GM15510 (cell line): Measurements from ENCODE around the gene ASIP.

Experiments used
- POLR2A ChIP-seq: IDR thresholded peaks from 3 replicates; pipeline ENCODE4 v1.6.1; 2011; ENCODE audit warnings: borderline replicate concordance; ENCODE audit not compliant: insufficient read length; ENCODE audit errors: extremely low read depth

The ASIP gene

DNA sequence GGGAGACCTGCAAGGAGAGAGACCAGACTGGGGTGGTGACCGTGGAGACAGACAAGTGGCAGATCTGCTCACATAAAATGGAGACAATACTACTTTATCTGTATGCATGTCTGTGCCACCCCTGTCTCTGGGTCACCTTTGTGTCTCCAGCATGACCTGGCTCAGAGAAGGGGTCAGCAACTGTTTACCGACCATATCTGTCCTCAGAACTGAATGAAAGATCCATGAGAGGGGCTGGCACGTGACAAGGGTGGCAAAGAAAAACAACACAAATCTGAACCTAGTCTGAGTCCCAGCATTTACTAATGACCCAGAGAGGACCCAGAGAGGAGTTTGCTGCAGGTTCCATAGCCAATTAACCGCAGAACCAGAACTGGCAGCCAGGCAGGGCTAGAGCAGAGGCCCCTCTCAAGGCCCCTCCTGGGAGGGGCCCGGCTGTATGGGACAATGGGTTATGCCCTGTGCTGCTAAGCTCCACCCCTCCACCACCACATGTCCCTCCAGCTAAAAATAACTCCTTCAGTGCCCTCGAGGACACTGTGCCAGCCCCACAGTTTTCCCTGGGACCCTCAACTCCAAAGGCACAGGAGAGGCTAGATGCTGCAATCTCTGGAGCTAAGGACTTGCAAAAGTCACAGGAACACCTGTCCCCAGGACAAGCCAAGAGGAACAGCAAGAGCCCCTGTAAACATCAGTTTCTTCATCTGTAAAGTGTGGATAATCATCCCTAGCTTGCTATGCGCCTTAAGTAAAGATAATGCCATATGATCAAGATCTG lies 59.8 kb downstream of the ASIP start:
- no peak for TF ChIP-seq POLR2A

DNA sequence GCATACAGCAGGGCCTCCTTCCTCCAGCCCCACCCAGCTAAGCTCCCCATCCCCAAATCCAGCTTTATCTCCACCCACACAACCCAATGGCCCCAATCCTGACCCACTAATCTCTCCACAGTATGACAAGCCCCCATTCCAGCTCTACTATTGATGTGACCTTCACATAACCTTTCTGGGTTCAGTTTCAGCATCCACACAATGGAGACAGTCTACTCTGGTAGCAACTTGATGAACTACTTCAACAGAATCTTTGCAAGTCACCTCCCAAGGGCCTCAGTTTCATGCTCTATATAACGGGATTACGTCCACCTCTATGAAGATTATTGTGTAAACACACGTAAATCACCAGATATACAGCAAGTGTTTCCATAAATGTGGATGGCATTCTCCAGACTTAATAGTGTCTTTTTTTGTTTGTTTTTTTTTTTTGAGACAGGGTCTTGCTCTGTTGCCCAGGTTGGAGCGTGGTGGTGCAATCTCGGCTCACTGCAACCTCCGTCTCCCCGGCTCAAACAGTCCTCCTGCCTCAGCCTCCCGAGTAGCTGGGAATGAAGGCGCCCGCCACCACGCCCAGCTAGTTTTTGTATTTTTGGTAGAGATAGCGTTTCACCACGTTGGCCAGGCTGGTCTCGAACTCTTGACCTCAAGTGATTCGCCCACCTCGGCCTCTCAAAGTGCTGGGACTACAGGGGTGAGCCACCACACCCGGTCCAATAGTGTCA lies 60.5 kb downstream of the ASIP start:
- TF ChIP-seq POLR2A = no peak

DNA sequence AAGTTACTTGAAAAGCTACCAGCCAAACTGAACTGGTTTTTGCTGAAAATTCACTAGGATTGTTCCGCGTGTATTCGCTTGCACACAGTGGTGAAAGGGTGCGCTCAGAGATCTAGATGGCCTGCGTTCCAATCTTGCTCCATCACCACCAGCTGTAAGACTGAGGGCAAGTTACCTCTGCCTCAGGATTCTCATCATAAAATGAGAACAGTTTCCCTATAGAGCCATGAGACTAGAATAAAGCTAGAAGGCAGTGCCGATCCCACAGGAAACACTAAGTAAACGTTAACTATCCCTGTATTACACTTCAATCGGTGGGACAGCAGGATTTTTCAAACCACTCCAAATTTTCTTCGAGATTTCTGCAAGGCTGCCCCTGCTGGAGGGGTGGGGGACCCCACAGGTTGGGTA lies 61.1 kb downstream of the ASIP start:
- no peak for TF ChIP-seq POLR2A

DNA sequence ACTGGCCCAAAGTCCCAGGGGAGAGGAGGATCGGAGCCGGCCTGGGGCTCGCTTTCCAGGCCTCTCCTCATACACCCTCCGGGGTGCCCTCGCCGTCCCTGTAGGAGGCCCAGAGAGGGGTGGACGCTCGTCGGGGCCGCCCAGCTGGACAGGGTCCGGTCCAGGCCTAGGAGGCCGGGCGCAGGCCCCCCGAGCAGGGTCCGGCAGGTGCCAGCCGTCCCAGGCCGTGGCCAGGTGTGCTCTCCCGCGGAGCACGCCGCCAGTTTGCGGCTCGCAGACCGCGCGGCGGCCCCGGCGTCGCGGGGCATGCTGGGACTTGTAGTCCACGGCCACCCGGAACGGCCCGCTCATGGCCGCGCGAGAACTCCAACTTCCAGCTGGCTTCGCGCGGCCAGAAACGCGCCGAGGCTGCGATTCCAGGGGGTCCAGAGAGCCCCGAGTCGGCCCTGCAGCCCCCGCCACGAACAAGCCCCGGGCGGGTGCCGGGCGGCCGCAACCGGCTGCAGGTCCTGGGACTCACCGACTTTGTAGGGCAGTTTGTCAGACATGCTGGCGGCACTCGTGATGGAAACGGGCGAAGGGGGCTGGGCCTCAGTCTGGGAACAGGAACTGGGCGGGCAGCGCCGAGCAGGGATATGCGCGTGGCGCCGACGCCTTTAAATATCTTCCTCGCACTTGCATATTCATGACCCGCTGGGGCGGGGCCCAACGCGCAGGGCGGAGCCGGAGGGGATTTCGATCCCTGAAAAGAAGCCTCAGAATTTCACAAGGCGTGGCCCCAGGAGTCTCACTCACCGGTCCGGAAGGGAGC lies 61.7 kb downstream of the ASIP start, which contains the start of gene AHCY:
Gene AHCY (minus strand): TSS at position 633 of the 811 bp plus-strand sequence. CDS start 85 bp downstream, at position 548.
- peak; percentile 87 for TF ChIP-seq POLR2A

DNA sequence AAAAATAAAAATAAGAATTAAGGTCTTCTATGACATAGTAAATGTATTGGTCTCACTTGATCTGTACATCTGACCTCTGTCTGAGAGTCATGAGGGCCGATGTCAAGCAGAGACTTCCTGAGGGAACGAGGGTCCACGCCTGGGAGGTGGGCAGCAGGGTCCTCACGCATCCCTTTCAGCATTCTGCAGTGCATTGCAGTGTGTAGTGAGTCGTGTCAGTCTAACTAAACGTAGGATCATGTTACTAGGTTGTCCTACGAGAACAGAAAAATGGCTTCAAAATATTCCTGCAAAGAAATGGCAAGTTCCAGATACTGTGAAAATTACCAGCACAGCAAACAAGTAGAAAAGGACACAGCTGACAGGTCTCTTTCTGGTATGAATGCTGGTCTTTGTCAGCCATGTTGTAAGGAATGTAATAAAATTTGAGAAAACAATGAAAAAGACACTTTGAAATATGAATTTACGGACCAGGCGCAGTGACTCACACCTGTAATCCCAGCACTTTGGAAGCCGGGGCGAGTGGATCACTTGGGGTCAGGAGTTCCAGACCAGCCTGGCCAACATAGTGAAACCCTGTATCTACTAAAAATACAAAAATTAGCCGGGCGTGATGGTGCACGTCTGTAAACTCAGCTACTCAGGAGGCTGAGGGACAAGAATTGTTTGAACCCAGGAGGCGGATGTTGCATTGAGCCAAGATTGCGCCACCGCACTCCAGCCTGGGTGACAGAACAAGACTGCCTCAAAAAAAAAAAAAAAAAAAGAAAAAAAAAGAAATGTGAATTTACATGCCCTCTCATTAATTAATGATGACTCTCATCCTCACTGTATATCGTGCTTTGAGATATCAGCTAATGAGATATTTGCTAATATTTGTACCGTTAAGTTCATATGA lies 64.4 kb downstream of the ASIP start:
- TF ChIP-seq POLR2A = no peak

DNA sequence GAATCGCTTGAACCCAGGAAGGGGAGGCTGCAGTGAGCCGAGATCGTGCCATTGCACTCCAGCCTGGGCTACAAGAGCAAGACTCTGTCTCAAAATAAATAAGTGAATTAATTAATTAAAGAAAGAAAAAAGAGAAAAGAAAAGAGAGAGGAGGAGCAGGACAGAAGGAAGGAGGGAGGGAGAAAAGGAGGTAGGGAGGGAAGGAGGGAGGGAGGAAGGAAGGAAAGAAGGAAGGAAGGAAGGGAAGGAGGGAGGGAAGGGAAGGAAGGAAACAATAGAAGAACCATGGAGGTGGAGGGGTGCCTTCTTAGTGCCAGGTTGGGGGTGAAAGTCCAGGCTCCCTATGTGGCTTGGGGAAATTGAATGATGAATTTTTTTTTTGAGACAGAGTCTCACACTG lies 68.5 kb downstream of the ASIP start:
- no peak for TF ChIP-seq POLR2A

DNA sequence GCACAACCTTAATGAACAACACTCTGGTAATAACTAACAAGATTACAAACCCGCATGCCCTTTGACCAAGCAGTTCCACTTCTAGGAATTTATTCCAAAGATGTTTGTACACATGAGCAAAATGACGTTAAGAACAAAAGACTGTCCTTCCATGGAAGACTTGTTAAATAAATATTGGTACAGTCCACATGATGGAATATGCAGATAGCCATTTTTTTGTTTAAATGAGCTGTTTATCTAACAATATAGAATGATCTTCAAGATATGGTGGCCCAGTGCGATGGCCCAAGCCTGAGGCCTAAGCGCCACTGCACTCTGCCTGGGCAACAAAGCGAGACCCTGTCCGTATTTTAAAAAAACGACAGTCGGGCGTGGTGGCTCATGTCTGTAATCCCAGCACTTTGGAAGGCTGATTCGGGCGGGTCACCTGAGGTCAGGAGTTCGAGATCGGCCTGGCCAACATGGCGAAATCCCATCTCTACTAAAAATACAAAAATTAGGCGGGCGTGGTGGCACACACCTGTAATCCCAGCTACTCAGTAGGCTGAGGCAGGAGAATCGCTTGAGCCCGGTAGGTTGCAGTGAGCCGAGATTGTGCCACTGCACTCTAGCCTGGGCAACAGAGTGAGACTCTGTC lies 69.4 kb downstream of the ASIP start:
- TF ChIP-seq POLR2A = no peak

DNA sequence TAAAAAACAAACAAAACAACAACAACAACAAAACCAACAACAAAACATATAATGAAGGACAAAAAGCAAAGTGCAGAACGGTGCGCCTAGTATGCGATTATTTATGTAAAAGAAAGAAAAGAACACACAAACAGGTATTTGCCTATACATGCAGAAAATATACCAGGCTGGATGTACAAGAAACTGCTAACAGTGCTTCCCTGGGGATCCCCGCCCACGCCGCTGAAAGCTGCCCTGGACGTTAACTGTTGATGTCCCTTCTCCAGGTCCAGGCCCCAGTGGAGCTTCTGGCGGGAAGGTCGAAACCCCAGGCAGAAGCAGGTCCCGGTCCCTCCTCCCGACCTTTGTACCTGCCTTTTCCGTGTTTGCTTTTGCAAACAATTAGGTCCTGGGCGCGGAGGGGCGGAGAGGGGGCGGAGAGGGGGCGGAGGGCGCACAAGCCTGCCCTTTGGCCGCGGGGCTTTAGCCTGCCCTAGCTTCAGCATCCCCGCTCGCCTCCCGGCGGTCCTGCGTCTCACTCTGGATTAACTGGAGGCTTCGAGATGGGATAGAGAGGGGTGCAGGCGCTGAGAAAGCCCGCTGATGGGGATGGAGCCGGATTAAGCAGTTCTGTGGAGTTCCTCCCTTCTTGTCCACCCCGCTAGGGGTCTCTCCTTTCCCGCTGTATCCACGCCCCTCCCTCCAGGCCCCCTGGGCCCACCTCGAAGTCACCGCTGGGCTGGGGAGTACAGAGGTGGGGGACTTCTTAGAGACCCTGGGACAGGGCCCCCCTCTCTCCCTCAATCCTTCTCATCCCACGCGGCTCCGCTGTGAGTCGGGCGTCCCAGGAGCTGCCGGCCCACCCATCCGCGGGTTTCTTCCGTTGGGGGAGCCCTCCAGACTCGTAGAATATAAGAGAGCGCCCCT lies 70.1 kb downstream of the ASIP start:
- TF ChIP-seq POLR2A = no peak

DNA sequence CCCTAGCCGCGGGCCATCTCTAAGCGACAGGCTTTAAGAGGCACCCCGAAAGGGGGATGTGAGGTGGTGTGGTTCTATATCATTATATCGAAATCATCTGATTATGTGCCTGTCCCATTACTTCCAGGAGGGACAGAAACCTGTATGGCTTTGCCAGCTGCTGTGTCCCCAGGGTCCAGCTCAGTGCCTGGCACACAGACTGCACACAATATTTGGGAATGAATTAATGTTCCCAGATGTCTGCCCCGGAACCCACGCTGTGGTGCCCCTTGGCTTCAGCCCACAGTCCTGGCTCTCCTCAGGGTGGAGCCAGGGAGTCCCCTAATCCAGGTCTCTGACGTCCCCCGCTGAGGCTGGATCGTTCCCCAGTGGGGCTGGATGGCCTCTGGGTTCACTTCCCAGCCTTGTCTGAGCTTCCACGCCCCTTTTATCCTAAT lies 70.8 kb downstream of the ASIP start:
- TF ChIP-seq POLR2A = no peak

DNA sequence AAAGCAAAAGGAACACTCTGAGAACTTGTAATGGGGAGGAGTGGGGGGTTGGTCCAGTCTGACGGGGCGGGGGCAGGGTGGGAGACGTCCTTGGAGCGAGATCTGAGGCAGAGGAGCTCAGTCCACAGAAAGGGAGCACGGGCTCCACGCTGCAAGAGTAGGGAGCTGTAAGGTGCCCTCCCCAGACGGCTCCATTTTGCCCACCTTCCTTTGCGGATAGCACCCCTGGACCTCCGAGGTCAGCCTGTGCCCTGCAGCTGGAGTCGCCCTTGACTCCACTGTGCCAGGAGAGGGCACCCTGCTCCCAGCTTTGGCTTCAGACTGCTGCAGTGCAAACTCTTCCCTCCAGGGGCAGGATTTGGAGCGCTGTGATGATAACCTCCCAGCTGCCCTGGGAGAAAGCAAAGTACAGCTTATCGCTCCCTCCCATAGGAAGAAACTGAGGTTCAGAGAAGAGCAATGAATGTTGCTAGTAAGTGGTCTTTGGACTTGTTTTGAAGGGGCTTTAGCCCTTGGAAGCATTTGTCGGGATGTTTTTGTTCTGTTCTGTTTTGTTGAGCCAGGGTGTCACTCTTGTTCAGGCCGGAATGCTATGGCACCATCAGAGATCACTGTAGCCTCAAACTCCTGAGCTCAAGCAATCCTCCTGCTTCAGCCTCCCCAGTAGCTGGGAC lies 71.5 kb downstream of the ASIP start:
- no peak for TF ChIP-seq POLR2A

DNA sequence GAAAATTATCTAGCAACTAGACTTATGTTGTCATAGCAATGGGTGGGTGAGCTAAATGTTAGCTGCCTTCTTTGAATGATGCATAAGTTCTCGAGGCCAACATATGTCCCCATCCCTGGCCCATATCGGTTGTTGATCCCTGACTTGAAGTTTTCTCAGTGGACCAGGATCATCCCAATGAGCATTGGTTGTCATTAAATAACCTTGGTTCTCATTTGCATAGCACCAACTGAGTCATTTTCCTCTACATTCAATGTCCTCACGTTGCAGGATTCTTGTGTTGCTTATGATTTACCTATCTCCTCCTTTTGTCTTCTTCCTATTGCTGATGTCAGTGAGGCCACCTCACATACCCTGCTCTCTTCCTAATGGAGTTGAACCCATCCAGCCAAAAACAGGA lies 74.0 kb downstream of the ASIP start:
- no peak for TF ChIP-seq POLR2A

DNA sequence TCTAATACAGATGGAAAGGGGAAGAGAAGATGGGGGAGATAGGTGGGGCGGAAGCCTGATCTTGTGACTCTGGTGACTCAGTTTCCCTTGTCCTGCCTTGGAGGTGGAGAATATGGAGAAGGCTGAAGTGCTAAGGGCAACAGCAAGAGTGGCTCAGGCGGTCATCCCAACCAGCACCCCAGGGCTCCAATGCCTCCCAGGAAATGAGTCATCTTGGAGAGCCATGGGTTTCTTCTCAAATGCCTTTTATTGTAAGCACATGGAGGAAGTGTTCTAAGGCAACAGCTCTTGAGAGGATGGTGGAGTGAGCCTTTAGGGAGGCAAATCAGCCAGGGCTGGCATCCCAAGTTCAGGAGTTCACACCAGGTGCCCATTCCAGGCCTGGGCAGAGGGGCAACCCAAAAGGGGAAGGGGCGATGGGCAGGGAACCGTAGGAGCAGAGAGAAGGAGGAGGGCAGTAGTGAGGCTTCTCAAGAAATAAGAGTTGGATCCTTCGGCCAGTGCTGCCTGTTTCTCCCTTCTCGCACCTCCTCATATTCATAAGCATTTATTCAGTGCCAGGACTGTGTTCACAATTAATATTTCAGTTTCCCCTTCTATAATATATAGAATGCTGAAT lies 75.1 kb downstream of the ASIP start:
- TF ChIP-seq POLR2A = no peak
